Middle frontal gyrus (tissue), 1 donor: Measurements from ENCODE around the gene HS2ST1.

ENCODE experiments used
- DNase-seq: peaks from one replicate; pipeline ENCODE4 v3.0.0-alpha.2; 2015; ENCODE audit warnings: low spot score; ENCODE audit errors: extremely low spot score

HS2ST1 gene

GRCh38 chr1:87159378-87159915 is 245.0 kb downstream of the HS2ST1 start:
- DNase-seq = no peak
